Measurements from ENCODE around the gene NTRK3.
"Not testable (repeated sequence)": the region's sequence is repeated elsewhere in the genome, so short reads cannot be mapped to it uniquely, and the experiment has no call there.

Gene NTRK3

GRCh38 chr15:88072598-88073390 is 183.7 kb downstream of the NTRK3 start:
- no peak for DNase-seq (ENCODE audit: low spot score)

- DNase-seq (ENCODE audit: low spot score) = not testable (repeated sequence)
Observed at GRCh38 chr15:88072133-88072532, 184.4 kb downstream of the NTRK3 start.

GRCh38 chr15:88071141-88071540 is 185.4 kb downstream of the NTRK3 start:
- DNase-seq (ENCODE audit: low spot score) = no peak

- DNase-seq (ENCODE audit: low spot score) = no peak
Observed at GRCh38 chr15:88069561-88069960, 187.0 kb downstream of the NTRK3 start.

- no peak for DNase-seq (ENCODE audit: low spot score)
Observed at GRCh38 chr15:88067331-88067685, 189.2 kb downstream of the NTRK3 start.

GRCh38 chr15:88066636-88067330 is 189.8 kb downstream of the NTRK3 start:
- no peak for DNase-seq (ENCODE audit: low spot score)

- DNase-seq (ENCODE audit: low spot score) = peak; percentile 40
Observed at GRCh38 chr15:88061452-88061851, 195.1 kb downstream of the NTRK3 start.

- DNase-seq (ENCODE audit: low spot score) = no peak
Observed at GRCh38 chr15:88060383-88060782, 196.2 kb downstream of the NTRK3 start.

GRCh38 chr15:88057836-88058235 is 198.7 kb downstream of the NTRK3 start:
- no peak for DNase-seq (ENCODE audit: low spot score)

- no peak for DNase-seq (ENCODE audit: low spot score)
Observed at GRCh38 chr15:88049506-88049905, 207.0 kb downstream of the NTRK3 start.

GRCh38 chr15:88048755-88049154 is 207.8 kb downstream of the NTRK3 start:
- no peak for DNase-seq (ENCODE audit: low spot score)

GRCh38 chr15:88048237-88048636 is 208.3 kb downstream of the NTRK3 start:
- DNase-seq (ENCODE audit: low spot score) = no peak

GRCh38 chr15:88046576-88047129 is 209.9 kb downstream of the NTRK3 start:
- no peak for DNase-seq (ENCODE audit: low spot score)

GRCh38 chr15:88043396-88043795 is 213.1 kb downstream of the NTRK3 start:
- no peak for DNase-seq (ENCODE audit: low spot score)

GRCh38 chr15:88042047-88042446 is 214.5 kb downstream of the NTRK3 start:
- no peak for DNase-seq (ENCODE audit: low spot score)

GRCh38 chr15:88040516-88040915 is 216.0 kb downstream of the NTRK3 start:
- DNase-seq (ENCODE audit: low spot score) = no peak

GRCh38 chr15:88038261-88038660 is 218.3 kb downstream of the NTRK3 start:
- DNase-seq (ENCODE audit: low spot score) = no peak

GRCh38 chr15:88036154-88036839 is 220.2 kb downstream of the NTRK3 start:
- peak; percentile 73 for DNase-seq (ENCODE audit: low spot score)

- no peak for DNase-seq (ENCODE audit: low spot score)
Observed at GRCh38 chr15:88035381-88035780, 221.2 kb downstream of the NTRK3 start.

GRCh38 chr15:88033421-88033820 is 223.1 kb downstream of the NTRK3 start:
- not testable (repeated sequence) for DNase-seq (ENCODE audit: low spot score)

GRCh38 chr15:88032787-88033186 is 223.8 kb downstream of the NTRK3 start:
- DNase-seq (ENCODE audit: low spot score) = no peak

GRCh38 chr15:88031461-88031860 is 225.1 kb downstream of the NTRK3 start:
- DNase-seq (ENCODE audit: low spot score) = no peak

GRCh38 chr15:88029696-88030095 is 226.8 kb downstream of the NTRK3 start:
- no peak for DNase-seq (ENCODE audit: low spot score)
